Fibroblast of villous mesenchyme (primary cell): Measurements from ENCODE around the gene SMYD3. TPM values are rescaled to one million over a fixed set of nuclear protein-coding genes. Genes with fewer than 3 reads are reported as not detected.

ENCODE experiments used
- DNase-seq: peaks from one replicate; pipeline ENCODE4 v3.0.0-alpha.2; 2010; ENCODE audit warnings: low read depth
- H3K4me3 ChIP-seq: 2 replicates; pipeline ENCODE4 v1.5.1; 2011; ENCODE audit warnings: low read depth, mild to moderate bottlenecking, low read length
- CTCF ChIP-seq: IDR thresholded peaks from 2 replicates; pipeline ENCODE4 v1.5.1; 2012; ENCODE audit warnings: low read depth, mild to moderate bottlenecking, low read length; ENCODE audit not compliant: insufficient read depth
- total RNA-seq: library from RNA; depleted of rRNA; stranded (reverse); fragments of >200 nt; gene quantifications from 2 replicates; pipeline ENCODE4 v1.2.3, GENCODE V29; 2012

The SMYD3 gene
- total RNA-seq, 1 donor, result 35.4 TPM

DNA sequence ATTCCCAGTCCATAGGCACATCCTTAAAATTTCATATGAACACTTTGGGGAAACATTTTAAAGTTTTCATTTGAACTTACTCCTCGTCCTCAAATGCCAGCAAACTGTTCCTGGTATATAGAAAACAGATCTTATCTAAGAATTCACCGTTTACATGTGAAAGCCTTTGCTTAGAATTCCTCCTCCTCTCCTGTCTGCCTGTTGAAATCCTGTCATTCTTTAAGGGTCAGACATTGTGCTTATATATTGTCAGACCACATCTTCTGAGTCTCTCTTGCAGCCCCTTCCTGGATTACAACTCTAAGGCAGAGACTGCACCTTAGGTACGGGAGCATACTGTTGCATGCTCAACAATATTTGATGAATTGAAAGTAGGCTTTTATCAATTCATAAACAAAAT lies 239.7 kb downstream of the SMYD3 start:
- no peak for DNase-seq
- H3K4me3 ChIP-seq, result no peak overlapping the region
- no peak for TF ChIP-seq CTCF

DNA sequence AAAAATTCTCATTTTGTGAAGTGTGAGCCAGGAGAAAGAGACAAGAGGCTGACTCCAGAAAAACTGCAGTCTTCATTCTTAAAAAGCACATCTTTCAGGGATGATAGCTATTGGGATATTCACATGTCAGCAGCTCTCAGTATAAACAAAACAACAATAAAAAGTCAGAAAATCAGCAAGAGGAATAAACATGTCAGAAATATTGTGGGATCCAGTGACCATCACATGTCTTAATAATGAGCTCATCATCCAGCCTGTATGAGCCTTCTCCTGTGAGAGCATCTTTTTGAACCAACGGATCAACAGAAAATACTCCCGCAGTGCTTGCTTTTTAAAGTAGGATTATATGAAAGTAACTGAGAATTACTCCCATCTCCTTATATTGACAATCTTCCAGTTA lies 241.6 kb downstream of the SMYD3 start:
- H3K4me3 ChIP-seq, result no peak overlapping the region
- peak; percentile 50 for DNase-seq
- TF ChIP-seq CTCF, result no peak

GRCh38 chr1:246262281-246262680 lies 244.8 kb downstream of the SMYD3 start:
- no peak for TF ChIP-seq CTCF
- DNase-seq, result no peak
- H3K4me3 ChIP-seq, result no peak overlapping the region

DNA sequence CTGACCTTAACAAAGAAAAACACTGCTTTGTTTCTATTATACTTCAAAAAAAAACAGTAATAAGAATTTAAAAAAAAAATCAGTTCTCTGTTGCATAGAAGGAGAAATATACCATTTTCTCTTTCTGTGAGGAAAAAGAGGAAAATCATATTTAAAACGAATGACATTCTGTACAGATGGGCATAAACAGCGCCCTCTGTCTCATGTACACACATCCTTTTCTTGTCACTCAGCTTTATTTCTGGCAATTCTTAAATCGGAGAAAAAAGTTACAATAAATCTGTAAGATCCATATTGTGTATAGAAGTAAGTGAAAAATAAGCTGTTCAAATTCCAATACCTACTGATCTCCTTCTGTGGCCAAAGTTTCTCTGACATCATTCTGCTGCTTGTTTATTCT lies 245.4 kb downstream of the SMYD3 start:
- no peak for DNase-seq
- no peak overlapping the region for H3K4me3 ChIP-seq
- TF ChIP-seq CTCF, result peak; percentile 37

- no peak for TF ChIP-seq CTCF
- no peak for DNase-seq
- no peak overlapping the region for H3K4me3 ChIP-seq
Observed at GRCh38 chr1:246258250-246258649, 248.8 kb downstream of the SMYD3 start.

DNA sequence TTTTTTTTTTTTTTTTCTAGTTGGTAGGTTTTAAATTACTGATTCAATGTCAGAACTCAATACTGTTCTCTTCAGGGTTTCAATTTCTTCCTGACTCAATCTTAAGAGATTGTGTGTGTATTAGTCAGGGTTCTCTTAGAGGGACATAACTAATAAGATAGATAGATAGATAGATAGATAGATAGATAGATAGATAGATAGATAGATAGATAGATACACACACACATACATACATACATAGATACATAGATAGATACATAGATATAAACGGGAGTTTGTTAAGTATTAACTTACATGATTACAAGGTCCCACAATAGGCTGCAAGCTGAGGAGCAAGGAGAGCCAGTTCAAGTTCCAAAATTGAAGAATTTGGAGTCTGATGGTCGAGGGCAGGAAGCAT lies 251.3 kb downstream of the SMYD3 start:
- no peak for TF ChIP-seq CTCF
- no peak for DNase-seq
- no peak overlapping the region for H3K4me3 ChIP-seq

DNA sequence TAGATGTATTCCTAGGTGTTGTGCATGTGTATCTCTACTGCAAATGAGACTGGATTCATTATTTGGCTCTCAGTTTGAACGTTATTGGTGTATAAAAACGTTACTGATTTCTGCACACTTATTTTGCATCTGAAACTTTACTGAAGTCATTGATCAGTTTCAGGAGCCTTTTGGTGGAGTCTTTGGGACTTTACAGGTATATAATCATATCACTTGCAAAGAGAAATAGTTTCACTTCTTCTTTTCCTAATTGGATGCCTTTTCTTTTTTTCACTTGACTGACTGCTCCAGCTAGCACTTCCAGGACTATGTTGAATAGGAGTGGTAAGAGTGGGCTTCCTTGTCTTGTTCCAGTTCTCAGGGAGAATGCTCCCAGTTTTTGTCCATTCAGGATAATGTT lies 252.2 kb downstream of the SMYD3 start:
- no peak for DNase-seq
- no peak for TF ChIP-seq CTCF
- H3K4me3 ChIP-seq, result no peak overlapping the region
